GM12892 (cell line): ENCODE measurements around the gene STYXL2.

Experiments
- DNase-seq: peaks from one replicate; pipeline ENCODE4 v3.0.0; 2011; ENCODE audit not compliant: insufficient read length
- FAIRE-seq: peaks from 2 replicates; lab custom pipeline; 2011; peaks lifted over from hg19 to GRCh38; lab: Jason Lieb, UNC
- POLR2A ChIP-seq: IDR thresholded peaks from 2 replicates; pipeline ENCODE4 v1.6.1; 2011; ENCODE audit warnings: low read depth, low read length, control low read depth
- POLR2AphosphoS5 ChIP-seq: IDR thresholded peaks from 2 replicates; pipeline ENCODE4 v1.6.1; 2011; ENCODE audit warnings: low read depth, low read length, control low read depth
- TAF1 ChIP-seq: IDR thresholded peaks from 2 replicates; pipeline ENCODE4 v1.6.1; 2011; ENCODE audit warnings: low read depth, mild to moderate bottlenecking, control low read depth, low read length, borderline replicate concordance

STYXL2 gene

DNA sequence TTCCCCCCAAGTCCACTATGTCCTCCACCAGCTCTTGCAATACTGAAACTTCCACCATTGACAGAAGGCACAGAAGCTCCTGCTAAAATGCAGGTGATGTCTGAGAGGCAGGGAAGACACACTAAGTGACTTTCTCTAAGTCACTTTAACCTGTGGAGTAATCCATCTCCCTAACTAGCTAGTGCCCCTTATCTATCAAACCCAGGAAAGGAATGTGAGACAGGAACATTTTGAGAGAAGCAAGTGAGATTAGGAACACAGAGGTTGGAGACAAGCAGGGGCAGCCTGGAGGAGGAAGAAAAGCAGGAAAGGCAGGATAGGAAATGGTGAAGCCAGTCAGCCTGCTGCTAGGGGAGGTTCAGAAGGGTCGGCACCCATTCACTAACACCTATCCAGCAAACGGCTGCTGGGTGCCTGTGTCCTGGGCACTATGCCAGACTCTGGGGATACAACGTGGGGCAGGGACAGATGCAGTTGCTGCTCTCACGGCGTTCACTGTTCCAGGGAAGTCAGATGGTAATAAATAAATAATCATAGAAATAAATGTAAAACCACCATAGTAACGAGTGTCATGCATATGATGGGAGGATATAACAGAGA lies 10.7 kb upstream of the STYXL2 start:
- DNase-seq (no peak), FAIRE-seq (no peak)
- TF ChIP-seq POLR2A (no peak), TAF1 (no peak), POLR2AphosphoS5 (no peak)

DNA sequence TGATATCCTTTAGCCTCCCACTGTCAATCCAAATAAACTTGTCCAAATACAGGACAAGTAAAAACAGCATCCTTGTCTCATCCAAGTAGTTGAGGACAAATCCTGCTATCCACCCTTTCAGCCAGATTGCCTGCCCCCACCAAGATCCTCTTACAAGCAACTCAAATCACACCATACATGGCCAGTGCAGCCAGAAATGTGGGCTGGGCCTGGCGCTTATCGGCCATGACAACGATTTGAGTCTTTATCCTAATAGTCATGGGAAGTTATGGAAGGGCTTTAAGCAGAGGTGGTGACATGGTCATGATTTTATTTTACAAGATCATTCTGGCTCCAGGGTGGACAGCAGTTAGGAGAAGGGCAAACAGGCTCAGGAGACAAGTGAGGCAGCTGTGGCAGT lies 10.0 kb upstream of the STYXL2 start:
- no peak for FAIRE-seq
- DNase-seq: no peak
- TF ChIP-seq POLR2AphosphoS5 (no peak), TAF1 (no peak), POLR2A (no peak)

DNA sequence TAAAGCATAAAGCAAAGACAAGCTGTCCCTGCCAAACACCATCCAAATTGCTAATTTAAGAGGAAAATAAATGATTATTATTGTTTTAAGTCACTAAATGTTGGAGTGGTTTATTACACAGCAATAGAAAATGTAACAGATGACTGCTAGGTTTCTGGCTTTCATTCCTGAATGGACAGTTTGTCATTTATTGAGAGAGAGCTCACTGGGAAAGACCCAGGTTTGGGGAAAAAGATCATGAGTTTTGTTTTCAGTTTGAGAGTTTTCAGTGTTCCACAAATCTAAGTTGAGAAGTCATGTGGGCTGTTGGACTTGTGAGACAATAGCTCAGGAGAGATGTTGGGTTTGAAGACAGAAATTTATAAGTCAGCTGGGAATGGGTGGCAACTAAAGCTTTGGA lies 9.1 kb upstream of the STYXL2 start:
- FAIRE-seq (no peak), DNase-seq (no peak)
- no peak for TF ChIP-seq TAF1
- TF ChIP-seq POLR2A: no peak
- no peak for TF ChIP-seq POLR2AphosphoS5

DNA sequence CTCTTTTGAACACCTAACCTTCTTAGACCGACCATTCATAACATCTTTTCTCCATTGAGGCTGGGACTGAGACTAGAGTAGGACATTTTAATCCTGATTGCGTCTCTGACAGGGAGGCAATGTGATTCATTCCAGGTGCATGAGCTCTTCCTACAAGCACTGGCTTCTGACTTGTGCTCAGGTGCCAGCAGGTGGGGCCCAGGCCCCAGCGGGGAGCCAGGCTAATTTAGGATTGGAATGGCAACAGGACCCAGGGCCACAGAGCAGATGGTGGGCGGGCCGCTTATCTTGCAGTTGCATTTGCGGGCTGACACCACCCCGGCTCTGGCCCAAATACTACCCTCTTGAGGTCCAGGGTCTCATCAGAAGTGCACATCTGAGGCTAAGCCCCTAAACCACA lies 7.8 kb upstream of the STYXL2 start:
- FAIRE-seq (no peak), DNase-seq (no peak)

DNA sequence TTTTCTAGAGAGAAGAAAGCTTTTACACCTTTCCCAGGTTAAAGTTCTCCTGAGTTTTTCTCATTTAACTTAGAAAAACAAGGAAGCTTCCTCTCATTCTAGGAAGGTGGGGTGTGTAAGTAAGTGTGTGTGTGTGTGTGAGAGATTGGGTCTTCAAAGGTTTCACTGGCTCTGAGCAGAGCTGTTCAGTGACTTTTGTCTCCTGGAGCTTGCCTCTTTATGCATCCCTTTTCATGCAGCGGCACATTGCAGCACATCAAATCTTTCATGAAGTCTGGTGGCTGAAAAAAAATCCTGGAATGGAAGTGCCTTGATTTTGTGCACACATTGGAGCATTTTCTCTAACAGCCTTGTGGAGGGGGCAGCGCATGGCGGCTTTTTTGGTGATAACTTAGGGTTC lies 7.1 kb upstream of the STYXL2 start:
- TF ChIP-seq TAF1 (no peak), POLR2AphosphoS5 (no peak), POLR2A (no peak)
- no peak for DNase-seq
- FAIRE-seq: no peak

More for the DNA sequence above, 7.8 kb upstream of the STYXL2 start:
- no peak for TF ChIP-seq TAF1
- TF ChIP-seq POLR2AphosphoS5: no peak
- TF ChIP-seq POLR2A: no peak

DNA sequence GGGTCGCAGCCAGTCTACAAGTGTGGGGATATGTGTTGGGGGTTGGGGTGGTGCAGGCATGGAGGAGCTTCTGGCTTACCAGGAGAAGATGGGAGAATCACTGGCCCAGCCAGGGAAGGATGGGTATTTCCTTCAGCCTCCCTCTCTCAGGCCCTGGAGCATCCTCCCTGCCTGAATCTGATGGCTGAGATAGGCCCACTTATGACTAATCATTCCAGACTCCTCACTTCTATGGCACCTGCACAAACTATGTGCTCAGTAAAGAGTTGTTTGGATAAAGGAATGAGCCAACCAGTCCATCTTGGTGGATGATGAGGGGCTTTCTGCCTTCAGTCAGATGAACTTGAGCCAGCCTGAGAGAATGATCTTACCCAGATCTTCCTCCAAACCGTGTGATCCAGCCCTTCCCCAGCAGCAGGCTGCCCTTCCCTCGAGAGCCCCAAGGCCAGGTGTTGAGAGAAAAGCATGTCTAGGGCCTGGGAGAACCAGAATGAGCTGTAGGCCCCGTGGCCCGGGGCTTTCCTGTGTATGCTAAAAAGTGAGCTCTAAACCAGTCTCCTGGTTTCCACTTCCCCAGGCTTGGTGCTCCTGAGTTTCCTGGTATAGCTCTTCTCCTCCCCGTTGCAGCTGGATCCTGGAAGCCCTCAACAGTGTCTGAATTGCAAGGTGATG lies 5.0 kb upstream of the STYXL2 start:
- FAIRE-seq (no peak), DNase-seq (no peak)
- no peak for TF ChIP-seq TAF1

DNA sequence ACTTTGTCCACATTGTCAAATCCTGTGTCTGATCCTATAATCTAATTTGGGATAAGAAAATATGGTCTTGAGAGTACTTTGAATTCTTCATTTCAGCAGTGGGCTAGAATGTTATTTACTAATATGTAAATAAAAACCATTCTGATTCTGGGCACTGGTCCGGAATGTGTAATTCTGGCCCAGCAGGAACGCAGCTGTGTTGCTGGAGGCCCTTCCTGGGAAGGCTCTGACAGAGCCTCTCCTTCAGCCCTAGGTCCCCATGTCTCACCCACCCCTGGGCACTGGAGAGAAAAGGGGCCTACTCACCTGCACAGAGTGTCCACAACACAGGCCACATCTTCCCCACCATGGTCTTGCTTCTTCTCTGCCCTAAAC lies 3.9 kb upstream of the STYXL2 start:
- TF ChIP-seq POLR2A: no peak
- FAIRE-seq: no peak
- DNase-seq: no peak

DNA sequence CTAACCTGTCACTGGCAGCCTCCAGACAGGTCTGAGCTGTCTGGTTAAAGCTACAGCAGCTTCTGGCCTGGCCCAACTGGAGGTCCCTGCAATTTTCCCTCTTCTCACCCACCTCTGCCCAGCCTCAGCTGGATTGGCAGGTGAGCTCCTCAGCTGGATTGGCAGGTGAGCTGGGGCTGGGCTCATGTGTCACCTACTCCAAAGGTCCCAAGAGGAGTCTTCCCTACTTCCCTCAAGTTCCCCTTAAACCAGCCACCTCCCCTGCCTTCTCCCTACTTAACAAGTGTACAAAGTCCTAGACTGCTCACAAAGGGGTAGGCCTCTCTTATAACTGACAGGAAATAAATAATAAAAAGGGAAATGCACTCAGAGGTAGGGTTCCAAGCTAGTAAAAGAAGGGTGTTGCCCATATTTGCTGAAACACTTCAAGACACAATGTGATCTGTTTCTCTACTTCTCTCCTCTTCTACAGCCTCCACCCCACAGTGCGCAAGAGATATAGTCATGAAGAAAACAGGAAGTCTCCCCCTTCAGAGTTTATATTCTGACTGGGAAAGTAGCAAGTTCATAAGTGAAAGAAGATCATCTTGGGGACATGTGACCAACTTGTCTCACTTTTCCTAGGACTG lies 3.4 kb upstream of the STYXL2 start, which contains the start of gene GPA33:
TSS of gene GPA33 (minus strand) at position 64 of the 629 bp plus-strand sequence. CDS start 90 bp downstream, outside the sequence.
- FAIRE-seq (peak; percentile 46), DNase-seq (no peak)

DNA sequence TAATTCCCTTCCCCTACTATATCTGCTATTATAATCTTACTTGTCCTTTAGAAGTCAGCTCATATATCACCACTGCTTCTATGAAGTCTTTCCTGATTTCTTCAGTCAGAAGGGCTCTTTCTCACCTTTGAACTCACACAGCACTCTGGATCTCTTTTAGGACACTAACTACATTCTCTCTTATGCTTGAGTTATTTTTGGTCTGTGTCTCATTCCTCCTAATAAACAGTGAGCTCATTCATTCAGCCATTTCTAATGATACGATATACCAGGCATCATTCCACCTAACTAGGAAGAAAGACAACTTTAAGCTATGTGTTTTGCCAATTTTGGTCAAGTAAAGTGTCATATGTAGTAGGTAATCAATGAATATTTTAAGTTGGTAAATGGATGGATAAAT lies 1.2 kb upstream of the STYXL2 start:
- no peak for FAIRE-seq
- no peak for DNase-seq
- TF ChIP-seq TAF1 (no peak), POLR2A (no peak), POLR2AphosphoS5 (no peak)

More for the DNA sequence above, 3.4 kb upstream of the STYXL2 start, which contains the start of gene GPA33:
- TF ChIP-seq TAF1: no peak
- no peak for TF ChIP-seq POLR2A
- no peak for TF ChIP-seq POLR2AphosphoS5

DNA sequence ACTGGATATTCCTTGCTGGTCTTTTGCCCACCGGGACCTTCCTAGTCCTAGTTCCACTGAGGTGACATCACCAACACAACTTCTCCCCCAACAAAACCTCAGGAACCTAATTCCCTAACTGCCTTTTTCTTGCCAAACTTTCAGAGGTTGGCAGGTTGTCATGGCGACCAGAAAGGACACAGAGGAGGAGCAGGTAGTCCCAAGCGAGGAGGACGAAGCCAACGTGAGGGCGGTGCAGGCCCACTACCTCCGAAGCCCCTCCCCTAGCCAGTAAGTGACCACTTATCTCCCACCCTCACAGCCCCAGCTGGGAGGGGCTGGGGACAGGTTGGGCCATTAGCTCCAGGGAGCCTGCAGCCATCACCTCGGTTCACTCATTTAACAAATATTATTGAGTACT lies 815 bp downstream of the STYXL2 start:
- no peak for TF ChIP-seq POLR2A
- TF ChIP-seq POLR2AphosphoS5: no peak
- no peak for TF ChIP-seq TAF1
- FAIRE-seq: no peak
- no peak for DNase-seq

DNA sequence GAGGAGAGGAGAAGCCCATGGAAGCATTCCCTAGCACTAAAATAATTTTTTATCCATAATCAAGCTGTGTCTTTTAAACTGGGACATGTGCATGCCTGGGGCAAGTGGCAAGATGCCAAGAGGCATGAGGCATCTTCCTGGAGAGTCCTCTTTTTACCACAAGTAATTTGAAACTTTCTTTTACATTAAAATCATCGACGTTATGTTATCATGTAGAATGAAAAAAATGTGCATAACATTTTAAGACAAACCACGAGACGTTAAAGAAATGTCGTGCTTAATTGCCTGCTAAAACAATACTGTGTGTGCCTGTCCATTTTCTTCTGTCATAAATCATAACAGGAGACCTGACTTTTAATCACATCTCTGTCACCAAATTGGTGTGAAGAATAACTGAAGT lies 1.5 kb downstream of the STYXL2 start:
- DNase-seq: no peak
- TF ChIP-seq TAF1 (no peak), POLR2A (no peak), POLR2AphosphoS5 (no peak)
- no peak for FAIRE-seq

DNA sequence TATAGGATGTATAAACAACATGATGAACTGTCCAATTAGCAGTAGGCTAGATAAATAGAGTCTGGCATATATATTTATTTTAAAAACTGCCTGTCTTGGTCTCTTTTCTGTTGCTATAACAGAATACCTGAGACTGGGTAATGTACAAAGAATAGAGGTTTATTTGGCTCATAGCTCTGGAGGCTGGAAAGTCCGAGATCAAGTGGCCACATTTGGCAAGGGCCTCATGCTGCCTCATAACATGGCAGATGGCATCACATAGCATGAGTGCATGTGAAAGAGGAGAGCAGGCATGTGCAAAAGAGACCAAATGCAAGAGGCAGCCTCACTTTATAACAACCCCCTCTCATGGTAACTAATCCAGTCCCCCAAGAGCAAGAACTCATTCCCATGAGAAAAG lies 6.0 kb downstream of the STYXL2 start:
- no peak for TF ChIP-seq TAF1
- no peak for TF ChIP-seq POLR2AphosphoS5
- no peak for TF ChIP-seq POLR2A
- DNase-seq: no peak
- no peak for FAIRE-seq
